Keratinocyte (primary cell): Measurements from ENCODE around the gene CTTNBP2. TPM values are rescaled to one million over a fixed set of nuclear protein-coding genes. Genes with fewer than 3 reads are reported as not detected.

ENCODE experiments used
- DNase-seq: peaks from one replicate; pipeline ENCODE4 v3.0.0-alpha.2; 2011; ENCODE audit warnings: low read depth, missing footprints, low spot score
- FAIRE-seq: peaks from 2 replicates; lab custom pipeline; 2011; peaks lifted over from hg19 to GRCh38; lab: Jason Lieb, UNC
- H2AFZ ChIP-seq: 2 replicates; pipeline ENCODE4 v1.6.0; 2012; ENCODE audit warnings: low read length, control low read depth, inconsistent platforms; ENCODE audit not compliant: control insufficient read depth
- H3K27ac ChIP-seq: 2 replicates; pipeline ENCODE4 v1.5.1; 2011; ENCODE audit warnings: low read length; ENCODE audit not compliant: control insufficient read depth, insufficient read depth
- H3K27me3 ChIP-seq: 3 replicates; pipeline ENCODE4 v1.6.0; 2011; ENCODE audit warnings: low read length; ENCODE audit not compliant: control insufficient read depth, insufficient read depth; ENCODE audit errors: extremely low read depth
- H3K36me3 ChIP-seq, 2 experiments: 2 replicates in 1 of 2; 3 replicates in 1 of 2; pipeline ENCODE4 v1.5.1; 2011; ENCODE audit warnings: low read length in 2 of 2, mild to moderate bottlenecking in 1 of 2; ENCODE audit not compliant: control insufficient read depth in 2 of 2, insufficient read depth in 2 of 2; ENCODE audit errors: extremely low read depth in 1 of 2
- H3K4me1 ChIP-seq: 3 replicates; pipeline ENCODE4 v1.5.1; 2011; ENCODE audit warnings: low read length; ENCODE audit not compliant: control insufficient read depth, insufficient read depth; ENCODE audit errors: extremely low read depth
- H3K4me2 ChIP-seq: 3 replicates; pipeline ENCODE4 v1.6.0; 2011; ENCODE audit warnings: low read depth, low read length; ENCODE audit not compliant: control insufficient read depth, insufficient read depth; ENCODE audit errors: extremely low read depth
- H3K4me3 ChIP-seq, 3 experiments: fragments of 200-600 bp in 1 of 3; sonication (generic) in 1 of 3; 2 replicates in 2 of 3; 3 replicates in 1 of 3; pipeline ENCODE4 v1.5.1; 2011 to 2016; ENCODE audit warnings: low read length in 3 of 3, mild to moderate bottlenecking in 3 of 3, control low read depth in 2 of 3, inconsistent platforms in 1 of 3, low read depth in 1 of 3, mixed read lengths in 1 of 3, mixed run types in 1 of 3, moderate library complexity in 1 of 3; ENCODE audit not compliant: control insufficient read depth in 2 of 3, insufficient read depth in 2 of 3; ENCODE audit errors: extremely low read depth in 1 of 3
- H3K79me2 ChIP-seq: 2 replicates; pipeline ENCODE4 v1.6.0; 2012; ENCODE audit warnings: low read length; ENCODE audit not compliant: control insufficient read depth, insufficient read depth
- H3K9ac ChIP-seq: 3 replicates; pipeline ENCODE4 v1.6.0; 2011; ENCODE audit warnings: low read length; ENCODE audit not compliant: control insufficient read depth, insufficient read depth; ENCODE audit errors: extremely low read depth
- H3K9me1 ChIP-seq: 3 replicates; pipeline ENCODE4 v1.6.0; 2011; ENCODE audit warnings: low read length; ENCODE audit not compliant: control insufficient read depth, insufficient read depth; ENCODE audit errors: extremely low read depth
- H3K9me3 ChIP-seq: 2 replicates; pipeline ENCODE4 v1.5.1; 2012; ENCODE audit warnings: low read depth, low read length; ENCODE audit not compliant: control insufficient read depth
- H4K20me1 ChIP-seq: 3 replicates; pipeline ENCODE4 v1.6.0; 2011; ENCODE audit warnings: low read length; ENCODE audit not compliant: control insufficient read depth, insufficient read depth; ENCODE audit errors: extremely low read depth
- EZH2 ChIP-seq: IDR thresholded peaks from one replicate; pipeline ENCODE4 v1.6.1; 2012; ENCODE audit warnings: inconsistent platforms, mild to moderate bottlenecking, low read length, moderate library complexity
- dilution Hi-C: fragments of 300-500 bp; cut with MboI; formaldehyde crosslinking; loops from one replicate; pipeline ENCODE4 v1.7.0; 2020; ENCODE audit warnings: low sequenced_read_pairs; ENCODE audit not compliant: extremely low pct_ligation_motif_present
- polyA plus RNA-seq, 5 experiments: library from polyadenylated mRNA; depleted of rRNA in 3 of 5; stranded (reverse) in 3 of 5; stranded (forward) in 1 of 5; unstranded in 1 of 5; fragments of >200 nt; gene quantifications; 1 replicate in 1 of 5; 2 replicates in 3 of 5; 3 replicates in 1 of 5; pipeline versions ENCODE4 v1.2.1 to v1.2.3, GENCODE V29; 2011 to 2012; ENCODE audit warnings: missing spikeins in 2 of 5, low read depth in 1 of 5, low replicate concordance in 1 of 5
- TF ChIP-seq, protein P1 (sequence below), 3 experiments: IDR thresholded peaks in 1 of 3; conservative IDR thresholded peaks in 1 of 3; optimal IDR thresholded peaks in 1 of 3; 2 replicates in 2 of 3; 3 replicates in 1 of 3; pipeline versions ENCODE3 to v1.5.1; 2011; ENCODE audit warnings: low read length in 3 of 3, mild to moderate bottlenecking in 3 of 3, moderate library complexity in 2 of 3, control low read depth in 1 of 3, inconsistent platforms in 1 of 3; ENCODE audit not compliant: insufficient read depth in 2 of 3; ENCODE audit errors: extremely low read depth in 1 of 3

Gene CTTNBP2
- polyA plus RNA-seq, 1 donor (not counting 4 experiments of a cell fraction or from before 2014, with no cell fraction given) = 0.55 TPM

DNA sequence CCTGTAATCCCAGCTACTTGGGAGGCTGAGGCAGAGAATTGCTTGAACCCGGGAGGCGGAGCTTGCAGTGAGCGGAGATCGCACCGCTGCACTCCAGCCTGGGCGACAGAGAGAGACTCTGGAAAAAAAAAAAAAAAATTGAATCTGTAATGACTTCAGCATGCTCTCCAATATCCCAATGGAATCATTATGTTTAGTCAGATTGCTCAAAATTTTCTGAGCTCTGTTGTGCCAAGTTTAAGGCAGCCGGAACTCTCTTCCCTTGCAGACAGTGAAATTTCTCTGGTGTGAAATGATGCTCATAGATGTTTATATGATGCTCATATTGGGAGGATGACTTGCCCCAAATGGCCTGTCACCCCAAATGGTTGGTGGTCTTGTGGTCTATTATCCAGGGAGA, 180.9 kb downstream of the CTTNBP2 start:
- dilution Hi-C loops = no loop called here
- Histone ChIP-seq H3K4me1 (peaks cover 6% of the 10 kb centered on the region), H3K27me3 (no peaks in the 10 kb centered on the region), H3K9me3 (no peaks in the 10 kb centered on the region), H4K20me1 (no peaks in the 10 kb centered on the region), H2AFZ (no peak overlapping the region), H3K36me3 (no peaks in the 10 kb centered on the region), H3K9ac (no peak overlapping the region), H3K4me2 (no peak overlapping the region), H3K4me3 (no peak overlapping the region), H3K27ac (no peak overlapping the region), H3K9me1 (no peaks in the 10 kb centered on the region), H3K79me2 (no peaks in the 10 kb centered on the region)
- DNase-seq (no peak), FAIRE-seq (no peak)
- no peak for TF ChIP-seq EZH2
- TF ChIP-seq, protein P1, sequence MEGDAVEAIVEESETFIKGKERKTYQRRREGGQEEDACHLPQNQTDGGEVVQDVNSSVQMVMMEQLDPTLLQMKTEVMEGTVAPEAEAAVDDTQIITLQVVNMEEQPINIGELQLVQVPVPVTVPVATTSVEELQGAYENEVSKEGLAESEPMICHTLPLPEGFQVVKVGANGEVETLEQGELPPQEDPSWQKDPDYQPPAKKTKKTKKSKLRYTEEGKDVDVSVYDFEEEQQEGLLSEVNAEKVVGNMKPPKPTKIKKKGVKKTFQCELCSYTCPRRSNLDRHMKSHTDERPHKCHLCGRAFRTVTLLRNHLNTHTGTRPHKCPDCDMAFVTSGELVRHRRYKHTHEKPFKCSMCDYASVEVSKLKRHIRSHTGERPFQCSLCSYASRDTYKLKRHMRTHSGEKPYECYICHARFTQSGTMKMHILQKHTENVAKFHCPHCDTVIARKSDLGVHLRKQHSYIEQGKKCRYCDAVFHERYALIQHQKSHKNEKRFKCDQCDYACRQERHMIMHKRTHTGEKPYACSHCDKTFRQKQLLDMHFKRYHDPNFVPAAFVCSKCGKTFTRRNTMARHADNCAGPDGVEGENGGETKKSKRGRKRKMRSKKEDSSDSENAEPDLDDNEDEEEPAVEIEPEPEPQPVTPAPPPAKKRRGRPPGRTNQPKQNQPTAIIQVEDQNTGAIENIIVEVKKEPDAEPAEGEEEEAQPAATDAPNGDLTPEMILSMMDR (optimal IDR thresholded peaks at IDR 0.05 in 1 of 3, IDR thresholded peaks at IDR 0.05 in 1 of 3, conservative IDR thresholded peaks at IDR 0.05 in 1 of 3; ENCODE audit: extremely low read depth in 1 of 3, insufficient read depth in 2 of 3, low read length in 3 of 3) = no peak

DNA sequence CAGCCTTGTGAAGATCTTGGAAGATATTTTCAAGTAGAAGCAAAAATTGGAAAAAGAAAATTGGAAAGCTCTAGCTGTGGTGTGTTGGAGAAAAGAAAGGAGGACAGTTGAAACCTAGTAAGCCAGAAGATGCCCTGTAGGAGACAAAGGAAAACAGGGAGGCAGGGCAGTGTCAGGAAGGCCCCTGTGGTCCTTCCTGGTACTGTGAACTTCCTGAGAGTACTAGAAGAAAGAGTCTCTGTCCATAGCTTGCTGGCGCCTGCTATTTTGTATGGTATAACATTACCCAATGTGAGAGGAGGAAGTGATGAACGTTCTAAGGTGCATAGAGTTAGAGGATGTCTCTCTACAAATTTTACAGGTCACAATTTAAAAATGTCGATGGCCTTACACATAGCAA, 183.1 kb downstream of the CTTNBP2 start:
- H3K4me1 ChIP-seq = peaks cover 6% of the 10 kb centered on the region
- FAIRE-seq = no peak
- no peaks in the 10 kb centered on the region for H3K9me1 ChIP-seq
- no peak overlapping the region for H3K4me2 ChIP-seq
- no peak overlapping the region for H3K27ac ChIP-seq
- no peak overlapping the region for H3K9ac ChIP-seq
- TF ChIP-seq, protein P1 (optimal IDR thresholded peaks at IDR 0.05 in 1 of 3, IDR thresholded peaks at IDR 0.05 in 1 of 3, conservative IDR thresholded peaks at IDR 0.05 in 1 of 3; ENCODE audit: extremely low read depth in 1 of 3, insufficient read depth in 2 of 3, low read length in 3 of 3) = no peak
- TF ChIP-seq EZH2 = no peak
- H4K20me1 ChIP-seq = no peaks in the 10 kb centered on the region
- no peak overlapping the region for H2AFZ ChIP-seq
- dilution Hi-C loops = no loop called here
- H3K36me3 ChIP-seq = no peaks in the 10 kb centered on the region
- H3K79me2 ChIP-seq = no peaks in the 10 kb centered on the region
- no peak for DNase-seq
- no peaks in the 10 kb centered on the region for H3K9me3 ChIP-seq
- H3K4me3 ChIP-seq = no peak overlapping the region
- no peaks in the 10 kb centered on the region for H3K27me3 ChIP-seq
